AG04449 (cell line): ENCODE measurements around the gene LRRC28.

Experiments used
- CTCF ChIA-PET: fragments of 350-600 bp; formaldehyde crosslinking; extraction: SDS; loops from one replicate; lab custom pipeline; 2021; ENCODE audit warnings: antibody characterized with exemption; lab: Yijun Ruan, JAX
- POLR2A ChIA-PET: fragments of 400-600, 350-600 bp; formaldehyde crosslinking; extraction: SDS; loops from one replicate; lab custom pipeline; 2020; ENCODE audit warnings: antibody characterized with exemption, inconsistent platforms; lab: Yijun Ruan, JAX
- DNase-seq: peaks from one replicate; pipeline ENCODE4 v3.0.0-alpha.2; 2010; ENCODE audit warnings: low read depth, low spot score
- H3K4me3 ChIP-seq: 2 replicates; pipeline ENCODE4 v1.5.1; 2011; ENCODE audit warnings: low read depth, mild to moderate bottlenecking, control low read depth, low read length
- CTCF ChIP-seq: IDR thresholded peaks from one replicate; pipeline ENCODE4 v1.5.1; 2011; ENCODE audit warnings: mild to moderate bottlenecking, moderate library complexity, low read length, control low read depth, inconsistent platforms; ENCODE audit not compliant: insufficient read depth; ENCODE audit errors: missing control alignments

Gene LRRC28

DNA sequence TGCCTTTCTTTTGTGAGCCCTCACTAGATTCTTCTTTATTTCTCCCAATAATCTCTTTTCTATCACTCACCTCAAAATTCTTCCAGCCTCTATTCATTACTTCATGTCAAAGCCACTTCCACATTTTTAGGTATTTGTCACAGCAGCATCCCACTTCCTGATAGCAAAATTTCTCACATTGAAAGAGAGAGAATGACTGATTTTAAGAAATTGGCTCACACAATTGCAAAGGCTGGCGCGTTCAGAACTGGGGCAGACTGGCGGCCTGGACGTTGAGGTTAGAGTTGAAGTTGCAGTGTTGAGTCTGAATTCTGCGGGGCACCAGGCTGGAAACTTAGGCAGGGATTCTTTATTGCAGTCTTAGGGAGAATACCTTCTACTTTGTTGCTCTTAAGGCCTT lies 117.9 kb downstream of the LRRC28 start:
- no peak for TF ChIP-seq CTCF
- no peak overlapping the region for H3K4me3 ChIP-seq
- ChIA-PET CTCF (interaction anchor here (1.2 to 3.7 kb wide), 4 partner anchors 9 to 82 kb away, joined by 3 to 19 read pairs (median 3); no protein-coding TSS in a partner anchor), POLR2A (no interaction called here)
- DNase-seq = no peak

DNA sequence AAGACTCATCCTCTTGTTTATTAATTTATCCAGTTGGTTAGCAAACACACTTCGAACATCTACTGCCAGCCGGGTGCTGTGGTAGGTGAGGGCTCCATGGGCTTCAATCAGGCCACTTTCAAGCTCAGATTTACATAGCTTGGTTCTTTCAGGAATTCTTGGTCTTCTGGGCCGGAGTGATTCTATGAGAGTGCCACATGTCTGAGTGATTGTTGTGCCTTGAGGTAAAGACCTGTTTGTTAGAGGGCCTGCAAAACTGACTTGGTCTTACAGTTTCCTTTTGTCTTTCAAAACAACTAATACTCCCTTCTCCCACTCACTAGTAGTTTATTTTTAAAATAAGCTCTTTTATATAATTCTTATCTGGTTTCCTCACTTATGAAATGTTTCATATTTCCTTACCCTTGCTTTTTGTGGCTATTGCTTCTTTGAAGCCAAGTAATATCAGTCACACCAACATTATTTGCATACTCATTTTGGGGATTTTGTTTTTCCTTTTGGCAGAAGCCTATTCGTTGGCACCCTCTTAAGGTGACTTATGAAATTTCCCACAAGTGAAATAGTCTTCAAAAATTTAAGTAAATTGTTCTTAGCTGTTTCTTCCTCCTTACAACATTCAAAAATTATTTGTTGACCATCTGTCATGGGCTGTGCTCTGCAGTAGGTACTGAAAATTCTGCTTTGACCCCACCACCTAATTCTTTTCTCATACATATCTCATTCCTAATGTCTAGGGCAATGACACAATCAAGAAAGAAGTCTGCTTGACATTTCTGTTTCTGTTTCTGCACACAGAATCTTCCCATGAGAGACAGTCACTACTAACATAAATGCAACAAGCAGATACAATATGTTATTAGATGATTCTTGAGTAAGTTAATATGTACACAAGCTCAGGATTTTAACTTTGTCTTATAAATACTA lies 120.2 kb downstream of the LRRC28 start:
- ChIA-PET POLR2A (no interaction called here), CTCF (interaction anchor here (0.9 to 3.7 kb wide), 14 partner anchors 10 to 333 kb away, joined by 3 to 24 read pairs (median 5); no protein-coding TSS in a partner anchor)
- no peak for TF ChIP-seq CTCF
- no peak overlapping the region for H3K4me3 ChIP-seq
- DNase-seq = no peak

- no peak overlapping the region for H3K4me3 ChIP-seq
- no peak for TF ChIP-seq CTCF
- no peak for DNase-seq
- ChIA-PET CTCF (interaction anchor here (1.2 to 2.1 kb wide), 5 partner anchors 23 to 372 kb away, joined by 3 to 7 read pairs (median 3); no protein-coding TSS in a partner anchor), POLR2A (no interaction called here)
These were observed 133.9 kb downstream of the LRRC28 start for GRCh38 chr15:99385005-99385669.

- no peak for DNase-seq
- CTCF ChIA-PET = interaction anchor here (1.2 to 2.1 kb wide), 4 partner anchors 22 to 371 kb away, joined by 3 to 7 read pairs (median 4); no protein-coding TSS in a partner anchor
- no peak for TF ChIP-seq CTCF
- POLR2A ChIA-PET = no interaction called here
- no peak overlapping the region for H3K4me3 ChIP-seq
These were observed 134.6 kb downstream of the LRRC28 start for GRCh38 chr15:99385865-99386264.

DNA sequence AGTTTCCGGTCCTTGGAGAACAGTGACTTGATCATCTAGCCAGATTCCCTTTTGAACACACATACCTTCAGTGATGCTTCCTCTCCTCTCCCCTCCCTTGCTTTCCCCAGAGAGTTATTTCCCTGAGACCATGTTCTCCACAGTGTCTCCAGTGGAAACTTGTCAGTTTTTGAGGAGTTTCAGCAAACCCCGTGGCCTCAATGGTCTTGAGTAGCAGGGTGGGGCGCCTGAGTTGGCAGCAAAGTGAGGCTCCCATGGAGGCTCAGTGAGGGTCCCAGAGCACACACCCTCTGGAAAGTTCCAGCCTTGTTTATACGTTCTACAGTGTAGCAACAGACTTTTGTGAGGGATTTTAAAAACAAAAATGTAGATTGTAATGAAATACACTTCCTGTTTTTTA lies 135.1 kb downstream of the LRRC28 start:
- H3K4me3 ChIP-seq = no peak overlapping the region
- CTCF ChIA-PET = interaction anchor here (1.2 to 1.5 kb wide), 3 partner anchors 19 to 370 kb away, joined by 3 to 5 read pairs (median 3); no protein-coding TSS in a partner anchor
- DNase-seq = no peak
- POLR2A ChIA-PET = no interaction called here
- TF ChIP-seq CTCF = no peak
